Spleen (tissue), 11 donors: Measurements from ENCODE around the gene IGFBP6. TPM values are rescaled to one million over a fixed set of nuclear protein-coding genes. Genes with fewer than 3 reads are reported as not detected.

Experiments
- DNase-seq: peaks from one replicate; pipeline ENCODE4 v3.0.0-alpha.2; 2020
- H3K27ac ChIP-seq, 8 donors: fragments of 200-600 bp; sonication (generic) in 7 of 8; 1 replicate in 4 of 8; 2 replicates in 4 of 8; pipeline versions ENCODE4 v1.5.0 to v1.8.0; 2016 to 2021; ENCODE audit warnings: inconsistent platforms in 4 of 8, mild to moderate bottlenecking in 4 of 8, moderate library complexity in 1 of 8
- H3K27me3 ChIP-seq, 7 donors: fragments of 200-600 bp; sonication (generic) in 6 of 7; replicated peaks in 1 of 7; 1 replicate in 4 of 7; 2 replicates in 3 of 7; pipeline versions ENCODE4 v1.5.0 to v1.8.0; 2016 to 2021; ENCODE audit warnings: inconsistent platforms in 3 of 7, mild to moderate bottlenecking in 1 of 7
- H3K36me3 ChIP-seq, 6 donors: fragments of 200-600 bp; sonication (generic) in 5 of 6; 1 replicate in 4 of 6; 2 replicates in 2 of 6; pipeline versions ENCODE4 v1.5.0 to v1.8.0; 2016 to 2021; ENCODE audit warnings: inconsistent platforms in 2 of 6
- H3K4me1 ChIP-seq, 6 donors: fragments of 200-600 bp; sonication (generic) in 5 of 6; 1 replicate in 3 of 6; 2 replicates in 3 of 6; pipeline versions ENCODE4 v1.5.0 to v1.8.0; 2016 to 2021; ENCODE audit warnings: inconsistent platforms in 3 of 6
- H3K4me3 ChIP-seq, 8 donors: fragments of 200-600 bp; sonication (generic) in 7 of 8; 1 replicate in 4 of 8; 2 replicates in 4 of 8; pipeline versions ENCODE4 v1.5.0 to v1.8.0; 2016 to 2021; ENCODE audit warnings: inconsistent platforms in 4 of 8, mild to moderate bottlenecking in 4 of 8, moderate library complexity in 2 of 8
- H3K9me3 ChIP-seq, 8 donors: fragments of 200-600 bp; sonication (generic) in 7 of 8; 1 replicate in 4 of 8; 2 replicates in 4 of 8; pipeline versions ENCODE4 v1.5.0 to v1.8.0; 2016 to 2021; ENCODE audit warnings: inconsistent platforms in 4 of 8
- POLR2A ChIP-seq, 3 donors: fragments of 450-650 bp; IDR thresholded peaks; one replicate each; pipeline ENCODE4 v1.5.1; 2017; ENCODE audit warnings: antibody characterized with exemption in 3 of 3, mild to moderate bottlenecking in 1 of 3
- POLR2AphosphoS5 ChIP-seq, 3 donors: sonication (generic); formaldehyde crosslinking; IDR thresholded peaks; one replicate each; pipeline ENCODE4 v1.5.1; 2017; ENCODE audit warnings: antibody characterized with exemption in 3 of 3
- WGBS, 5 donors: extraction: QIAGEN DNeasy Blood & Tissue Kit in 3 of 5; methylation state at CpG; one replicate each; pipeline versions ENCODE4 v1.1.5 to v1.1.7; 2013 to 2018; 5-methylcytosine and 5-hydroxymethylcytosine counted together
- intact Hi-C: fragments of 100-400 bp; cut with DNase I; formaldehyde crosslinking; loops from one replicate; pipeline ENCODE4 v1.15.0; 2023; ENCODE audit warnings: low total_unique reads
- polyA plus RNA-seq, 3 donors: library from polyadenylated mRNA; stranded (reverse); fragments of 200-250 nt; gene quantifications; one replicate each; pipeline ENCODE4 v1.2.1, GENCODE V29; 2013
- total RNA-seq, 7 donors: library from RNA; depleted of rRNA in 3 of 7; stranded (reverse); fragments of >200 nt in 3 of 7; fragmentation: NEBNext Ultra II Directional in 4 of 7; extraction: Animal tissue kit (Norgen Biotek cat#: 25700) in 4 of 7; gene quantifications; one replicate each; pipeline versions ENCODE4 v1.1.0 to v1.2.1, GENCODE V29; 2016 to 2021
- TF ChIP-seq, protein P1 (sequence below), 11 experiments: fragments of 200-600 bp in 7 of 11; fragments of 450-650 bp in 4 of 11; sonication (generic) in 4 of 11; IDR thresholded peaks in 8 of 11; conservative IDR thresholded peaks in 3 of 11; 1 replicate in 7 of 11; 2 replicates in 4 of 11; pipeline versions ENCODE4 v1.4.0 to v1.8.0; 2016 to 2021; ENCODE audit warnings: antibody characterized with exemption in 11 of 11, inconsistent platforms in 4 of 11, mild to moderate bottlenecking in 1 of 11
- donor health status: healthy with polysubstance abuse.
- donor health status: DM: no; HTN: no; CAD: no; lungs with moderate emphysema.
- donor health status: DM: no; HTN: no; CAD: no.
- donor health status: Bipolar disorder and iron deficiency.
- donor health status: healthy.
- donor health status: DM: no; HTN: no; CAD: no.
- donor health status: DM: yes; HTN: yes; CAD: no.

Gene IGFBP6
- total and polyA plus RNA-seq, 10 donors, result 35.2 to 183 (median 80.0) TPM

DNA sequence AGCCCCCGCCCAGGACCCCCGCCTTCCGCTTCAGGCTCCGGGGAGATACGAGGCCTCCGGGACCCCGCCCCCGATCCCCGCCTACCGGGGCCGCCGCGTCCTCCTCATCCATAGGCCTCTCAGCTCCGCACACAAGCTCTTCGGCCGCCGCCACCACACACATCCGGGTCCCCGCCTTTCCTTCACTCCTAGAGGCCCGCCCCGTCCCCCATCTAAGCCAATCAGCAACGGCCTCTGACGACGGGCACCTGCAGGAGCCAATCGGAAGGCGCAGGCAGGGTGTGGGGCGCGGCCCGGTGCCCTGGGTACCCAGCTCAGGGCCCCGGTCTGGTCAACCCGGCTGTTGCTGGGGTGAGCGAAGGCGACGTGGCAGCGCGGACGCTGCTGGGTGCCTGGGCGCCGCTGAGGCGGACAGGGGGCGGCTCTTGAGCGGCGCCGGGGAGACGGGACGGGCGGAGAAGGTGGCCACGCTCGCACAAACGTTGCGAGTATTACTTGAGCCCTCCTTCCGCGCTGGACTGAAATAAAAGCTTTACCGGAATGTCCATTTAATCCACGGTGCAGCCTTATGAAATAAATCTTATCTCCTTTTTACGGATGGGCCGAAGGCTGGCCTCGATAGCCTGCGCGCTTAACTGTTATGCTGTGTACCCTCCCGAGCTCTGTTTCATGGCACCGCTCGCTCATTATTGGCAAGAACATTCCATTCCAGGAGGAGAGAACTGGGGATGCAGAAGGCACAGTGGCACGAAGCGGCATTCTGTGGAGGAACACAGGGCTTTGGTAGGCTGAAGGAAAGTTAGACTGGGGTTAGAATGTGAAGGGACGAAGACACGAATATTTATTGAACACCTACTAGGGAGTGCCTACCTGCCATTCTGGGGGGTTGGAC, 18.0 kb upstream of the IGFBP6 start, which contains the start of gene SPRYD3:
SPRYD3 (minus strand) TSS at position 165 of the 892 bp plus-strand sequence; CDS start at position 108, 57 bp downstream.
- H3K9me3 ChIP-seq, result peaks cover 0 to under 1% (median 0%) of the 10 kb centered on the region in 8 donors
- H3K27ac ChIP-seq, result peak within 1 kb of the TSS; percentile 76 to 95 (median 92)
- 3 to 9% (median 4%) methylated on average over 36 to 67 of the region's 67 CpGs for WGBS, 5 donors
- peak within 1 kb of the TSS; percentile 67 to 85 (median 77) for H3K4me3 ChIP-seq
- intact Hi-C loops, result loop anchor here (10.0 kb wide), 1 partner anchor 125 kb away; the partner anchor contains the start of gene ITGB7
- H3K36me3 ChIP-seq, result peaks cover 0 to 33% (median 24%) of the 10 kb centered on the region in 6 donors
- no peaks in the 10 kb centered on the region for H3K27me3 ChIP-seq
- peaks cover 7 to 58% (median 36%) of the 10 kb centered on the region in 6 donors for H3K4me1 ChIP-seq
- DNase-seq, result peak; percentile 98
- TF ChIP-seq POLR2AphosphoS5 (IDR thresholded peaks at IDR 0.05), result peak; percentile 94 to 97 (median 97)
- TF ChIP-seq, protein P1, sequence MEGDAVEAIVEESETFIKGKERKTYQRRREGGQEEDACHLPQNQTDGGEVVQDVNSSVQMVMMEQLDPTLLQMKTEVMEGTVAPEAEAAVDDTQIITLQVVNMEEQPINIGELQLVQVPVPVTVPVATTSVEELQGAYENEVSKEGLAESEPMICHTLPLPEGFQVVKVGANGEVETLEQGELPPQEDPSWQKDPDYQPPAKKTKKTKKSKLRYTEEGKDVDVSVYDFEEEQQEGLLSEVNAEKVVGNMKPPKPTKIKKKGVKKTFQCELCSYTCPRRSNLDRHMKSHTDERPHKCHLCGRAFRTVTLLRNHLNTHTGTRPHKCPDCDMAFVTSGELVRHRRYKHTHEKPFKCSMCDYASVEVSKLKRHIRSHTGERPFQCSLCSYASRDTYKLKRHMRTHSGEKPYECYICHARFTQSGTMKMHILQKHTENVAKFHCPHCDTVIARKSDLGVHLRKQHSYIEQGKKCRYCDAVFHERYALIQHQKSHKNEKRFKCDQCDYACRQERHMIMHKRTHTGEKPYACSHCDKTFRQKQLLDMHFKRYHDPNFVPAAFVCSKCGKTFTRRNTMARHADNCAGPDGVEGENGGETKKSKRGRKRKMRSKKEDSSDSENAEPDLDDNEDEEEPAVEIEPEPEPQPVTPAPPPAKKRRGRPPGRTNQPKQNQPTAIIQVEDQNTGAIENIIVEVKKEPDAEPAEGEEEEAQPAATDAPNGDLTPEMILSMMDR (IDR thresholded peaks at IDR 0.05 in 8 of 11, conservative IDR thresholded peaks at IDR 0.05 in 3 of 11), result peak in 3 of 11 experiments; percentile 0 to 33 (median 30)
- TF ChIP-seq POLR2A (IDR thresholded peaks at IDR 0.05), result peak; percentile 22 to 86 (median 84)

DNA sequence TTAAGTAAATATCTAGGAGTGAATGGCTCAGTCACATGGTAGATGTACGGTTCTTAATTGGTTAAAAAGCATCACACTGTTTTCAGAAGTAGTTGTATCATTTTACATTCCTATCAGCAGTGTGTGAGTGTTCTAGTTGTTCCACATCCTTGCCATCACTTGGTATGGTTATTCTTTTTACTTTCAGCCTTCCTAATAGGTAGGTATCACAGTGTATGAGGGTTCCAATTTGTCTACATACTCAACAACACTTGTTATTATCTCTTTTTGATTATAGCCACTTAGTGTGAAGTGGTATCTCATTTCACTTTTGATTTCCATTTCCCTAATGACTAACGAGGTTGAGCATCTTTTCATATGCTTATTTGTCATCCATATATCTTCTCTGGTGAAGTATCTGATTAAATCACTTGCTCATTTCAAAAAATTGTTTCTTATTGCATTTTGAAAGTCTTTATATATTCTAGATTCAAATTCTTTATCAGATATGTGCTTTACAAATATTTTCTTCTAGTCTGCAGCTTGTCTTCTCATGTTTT, 14.8 kb upstream of the IGFBP6 start:
- 60 to 67% (median 65%) methylated on average over 2 of the region's 2 CpGs for WGBS, 5 donors
- intact Hi-C loops, result no loop called here

DNA sequence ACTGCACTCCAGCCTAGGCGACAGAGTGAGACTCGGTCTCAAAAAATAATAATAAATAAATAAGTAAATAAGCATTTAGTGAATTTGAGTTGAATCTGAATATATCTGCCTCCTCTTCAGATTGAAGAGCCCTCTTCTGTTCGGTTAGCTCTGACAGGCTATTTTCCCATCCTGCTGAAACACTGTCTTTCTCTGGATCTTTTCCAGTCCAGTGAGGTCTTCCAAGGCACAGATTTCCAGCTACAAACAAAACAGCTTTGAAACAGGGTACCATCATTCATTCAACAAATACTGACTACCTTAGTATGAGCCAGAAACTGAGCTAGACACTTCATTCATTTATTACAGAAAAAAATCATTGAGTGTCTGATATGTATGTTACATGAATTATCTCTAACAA, 11.1 kb upstream of the IGFBP6 start:
- TF ChIP-seq, protein P1 (IDR thresholded peaks at IDR 0.05 in 8 of 11, conservative IDR thresholded peaks at IDR 0.05 in 3 of 11), result no peak
- no peak for TF ChIP-seq POLR2A (IDR thresholded peaks at IDR 0.05)
- no peak for TF ChIP-seq POLR2AphosphoS5 (IDR thresholded peaks at IDR 0.05)
- Histone ChIP-seq H3K4me3 (no peak overlapping the region), H3K4me1 (no peaks in the 10 kb centered on the region), H3K27me3 (no peaks in the 10 kb centered on the region), H3K27ac (no peak overlapping the region), H3K9me3 (peaks cover 0 to 3% (median 0%) of the 10 kb centered on the region in 8 donors), H3K36me3 (no peaks in the 10 kb centered on the region)
- intact Hi-C loops, result no loop called here
- DNase-seq, result no peak
- 82 to 90% (median 87%) methylated on average over 3 of the region's 3 CpGs for WGBS, 5 donors

More for the DNA sequence above, 14.8 kb upstream of the IGFBP6 start:
- TF ChIP-seq POLR2AphosphoS5 (IDR thresholded peaks at IDR 0.05) (no peak), POLR2A (IDR thresholded peaks at IDR 0.05) (no peak)
- TF ChIP-seq, protein P1 (IDR thresholded peaks at IDR 0.05 in 8 of 11, conservative IDR thresholded peaks at IDR 0.05 in 3 of 11), result no peak
- H3K9me3 ChIP-seq, result peaks cover 0 to 3% (median 0%) of the 10 kb centered on the region in 8 donors
- H3K4me1 ChIP-seq, result peaks cover 7 to 25% (median 19%) of the 10 kb centered on the region in 6 donors
- no peak for DNase-seq
- H3K36me3 ChIP-seq, result peaks cover 0 to 2% (median 0%) of the 10 kb centered on the region in 6 donors
- H3K4me3 ChIP-seq, result no peak overlapping the region
- H3K27me3 ChIP-seq, result no peaks in the 10 kb centered on the region
- H3K27ac ChIP-seq, result no peak overlapping the region
